Astrocyte (in vitro differentiated cells and primary cell): ENCODE measurements around the gene BMPER. TPM values are rescaled to one million over a fixed set of nuclear protein-coding genes. Genes with fewer than 3 reads are reported as not detected.
"Not testable (repeated sequence)": the region's sequence is repeated elsewhere in the genome, so short reads cannot be mapped to it uniquely, and the experiment has no call there.

ENCODE experiments used
- DNase-seq: peaks from one replicate; pipeline ENCODE4 v3.0.0-alpha.2; 2010; ENCODE audit warnings: low read depth
- FAIRE-seq: peaks from 2 replicates; lab custom pipeline; 2011; peaks lifted over from hg19 to GRCh38; lab: Jason Lieb, UNC
- H2AFZ ChIP-seq: 2 replicates; pipeline ENCODE4 v1.6.0; 2012; ENCODE audit warnings: low read depth, low read length, inconsistent platforms
- H3K27ac ChIP-seq: 2 replicates; pipeline ENCODE4 v1.5.1; 2011; ENCODE audit warnings: low read depth, low read length, inconsistent platforms
- H3K27me3 ChIP-seq: 2 replicates; pipeline ENCODE4 v1.6.0; 2011; ENCODE audit warnings: low read length, inconsistent platforms; ENCODE audit not compliant: insufficient read depth
- H3K36me3 ChIP-seq: 2 replicates; pipeline ENCODE4 v1.5.1; 2011; ENCODE audit warnings: low read length, inconsistent platforms; ENCODE audit not compliant: insufficient read depth
- H3K4me1 ChIP-seq: 2 replicates; pipeline ENCODE4 v1.5.1; 2011; ENCODE audit warnings: low read length, inconsistent platforms; ENCODE audit not compliant: insufficient read depth
- H3K4me2 ChIP-seq: 2 replicates; pipeline ENCODE4 v1.6.0; 2012; ENCODE audit warnings: low read length, inconsistent platforms
- H3K4me3 ChIP-seq: 2 replicates; pipeline ENCODE4 v1.5.1; 2011; ENCODE audit warnings: low read depth, mild to moderate bottlenecking, low read length, inconsistent platforms; ENCODE audit not compliant: insufficient read depth
- H3K79me2 ChIP-seq: 2 replicates; pipeline ENCODE4 v1.6.0; 2012; ENCODE audit warnings: mild to moderate bottlenecking, low read length, inconsistent platforms; ENCODE audit not compliant: insufficient read depth
- H3K9ac ChIP-seq: 2 replicates; pipeline ENCODE4 v1.6.0; 2012; ENCODE audit warnings: mild to moderate bottlenecking, low read length, inconsistent platforms
- H3K9me3 ChIP-seq: 2 replicates; pipeline ENCODE4 v1.5.1; 2012; ENCODE audit warnings: low read depth, mild to moderate bottlenecking, low read length, inconsistent platforms; ENCODE audit not compliant: insufficient read depth
- H4K20me1 ChIP-seq: 2 replicates; pipeline ENCODE4 v1.6.0; 2012; ENCODE audit warnings: low read length, inconsistent platforms; ENCODE audit not compliant: insufficient read depth
- H3K27ac Mint-ChIP-seq: one replicate; pipeline ENCODE4 v1.8.0; 2021; ENCODE audit warnings: mild to moderate bottlenecking, mixed read lengths; ENCODE audit not compliant: unreplicated experiment
- H3K27me3 Mint-ChIP-seq: one replicate; pipeline ENCODE4 v1.8.0; 2021; ENCODE audit warnings: low read depth, mixed read lengths; ENCODE audit not compliant: unreplicated experiment
- H3K36me3 Mint-ChIP-seq: one replicate; pipeline ENCODE4 v1.8.0; 2021; ENCODE audit warnings: low read depth, mixed read lengths; ENCODE audit not compliant: unreplicated experiment
- H3K4me1 Mint-ChIP-seq: one replicate; pipeline ENCODE4 v1.8.0; 2021; ENCODE audit warnings: low read depth, mixed read lengths; ENCODE audit not compliant: unreplicated experiment
- H3K4me3 Mint-ChIP-seq: one replicate; pipeline ENCODE4 v1.8.0; 2021; ENCODE audit warnings: mild to moderate bottlenecking, moderate library complexity, mixed read lengths; ENCODE audit not compliant: unreplicated experiment
- H3K9me3 Mint-ChIP-seq: one replicate; pipeline ENCODE4 v1.8.0; 2021; ENCODE audit warnings: mild to moderate bottlenecking, mixed read lengths; ENCODE audit not compliant: unreplicated experiment
- EZH2 ChIP-seq: IDR thresholded peaks from 2 replicates; pipeline ENCODE4 v1.6.1; 2012; ENCODE audit warnings: mild to moderate bottlenecking, low read length, inconsistent platforms; ENCODE audit not compliant: insufficient read depth
- total RNA-seq: library from RNA; stranded (reverse); gene quantifications from 2 replicates; pipeline ENCODE4 v1.2.1, GENCODE V29; 2021
- TF ChIP-seq, protein P1 (sequence below): IDR thresholded peaks from 2 replicates; pipeline ENCODE4 v1.5.1; 2011; ENCODE audit warnings: low read depth, mild to moderate bottlenecking, inconsistent platforms, low read length, moderate library complexity; ENCODE audit not compliant: insufficient read depth

BMPER gene
- total RNA-seq, 1 donor from 2014 or later, result 4.4 TPM

- H3K9me3 ChIP-seq, result no peaks in the 10 kb centered on the region
- Mint-ChIP-seq H3K4me3 (no peak overlapping the region), H3K27ac (no peak overlapping the region), H3K36me3 (no peaks in the 10 kb centered on the region), H3K4me1 (peaks cover 2% of the 10 kb centered on the region), H3K9me3 (no peaks in the 10 kb centered on the region), H3K27me3 (peaks cover 1% of the 10 kb centered on the region)
- DNase-seq (no peak), FAIRE-seq (no peak)
- peaks cover 6% of the 10 kb centered on the region for H3K4me1 ChIP-seq
- no peak for TF ChIP-seq EZH2
- TF ChIP-seq, protein P1, sequence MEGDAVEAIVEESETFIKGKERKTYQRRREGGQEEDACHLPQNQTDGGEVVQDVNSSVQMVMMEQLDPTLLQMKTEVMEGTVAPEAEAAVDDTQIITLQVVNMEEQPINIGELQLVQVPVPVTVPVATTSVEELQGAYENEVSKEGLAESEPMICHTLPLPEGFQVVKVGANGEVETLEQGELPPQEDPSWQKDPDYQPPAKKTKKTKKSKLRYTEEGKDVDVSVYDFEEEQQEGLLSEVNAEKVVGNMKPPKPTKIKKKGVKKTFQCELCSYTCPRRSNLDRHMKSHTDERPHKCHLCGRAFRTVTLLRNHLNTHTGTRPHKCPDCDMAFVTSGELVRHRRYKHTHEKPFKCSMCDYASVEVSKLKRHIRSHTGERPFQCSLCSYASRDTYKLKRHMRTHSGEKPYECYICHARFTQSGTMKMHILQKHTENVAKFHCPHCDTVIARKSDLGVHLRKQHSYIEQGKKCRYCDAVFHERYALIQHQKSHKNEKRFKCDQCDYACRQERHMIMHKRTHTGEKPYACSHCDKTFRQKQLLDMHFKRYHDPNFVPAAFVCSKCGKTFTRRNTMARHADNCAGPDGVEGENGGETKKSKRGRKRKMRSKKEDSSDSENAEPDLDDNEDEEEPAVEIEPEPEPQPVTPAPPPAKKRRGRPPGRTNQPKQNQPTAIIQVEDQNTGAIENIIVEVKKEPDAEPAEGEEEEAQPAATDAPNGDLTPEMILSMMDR, result no peak
- no peak overlapping the region for H3K9ac ChIP-seq
- no peak overlapping the region for H2AFZ ChIP-seq
- no peaks in the 10 kb centered on the region for H3K36me3 ChIP-seq
- no peaks in the 10 kb centered on the region for H4K20me1 ChIP-seq
- no peaks in the 10 kb centered on the region for H3K27me3 ChIP-seq
- H3K4me3 ChIP-seq, result no peak overlapping the region
- no peak overlapping the region for H3K4me2 ChIP-seq
- no peaks in the 10 kb centered on the region for H3K79me2 ChIP-seq
- no peak overlapping the region for H3K27ac ChIP-seq
Measured at GRCh38 chr7:34165466-34165865, 260.1 kb downstream of the BMPER start.

DNA sequence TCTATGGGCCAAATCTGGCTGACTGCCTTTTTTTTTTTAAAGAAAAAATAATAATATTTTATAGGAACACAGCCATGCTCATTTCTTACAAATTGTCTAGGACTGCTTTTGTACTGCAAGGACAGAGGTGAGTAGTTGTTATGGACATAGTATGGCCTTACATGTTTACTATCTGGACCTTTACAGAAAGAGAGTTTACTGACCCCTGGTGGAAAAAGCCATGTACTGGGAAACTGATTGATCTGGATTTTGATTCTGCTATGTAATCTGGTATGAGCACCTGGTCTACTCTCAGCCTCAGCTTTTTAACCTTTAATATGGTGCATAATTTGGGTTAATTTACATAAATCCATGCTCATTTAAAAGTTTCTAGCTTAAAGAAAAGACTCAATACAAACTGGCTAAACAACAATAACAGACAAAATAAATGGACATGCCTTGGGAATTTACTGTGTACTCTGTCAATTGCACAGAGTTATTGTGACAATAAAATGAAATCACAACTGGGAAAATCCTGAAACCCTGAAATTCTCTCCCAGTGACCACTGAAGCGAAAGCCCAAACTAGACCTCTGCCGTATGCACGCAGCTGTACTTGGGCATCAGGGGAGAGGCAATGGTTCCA, 260.7 kb downstream of the BMPER start:
- H3K4me1 Mint-ChIP-seq, result no peaks in the 10 kb centered on the region
- H3K4me1 ChIP-seq, result peaks cover 6% of the 10 kb centered on the region
- H3K79me2 ChIP-seq, result no peaks in the 10 kb centered on the region
- H3K27ac ChIP-seq, result no peak overlapping the region
- H3K36me3 ChIP-seq, result no peaks in the 10 kb centered on the region
- no peak overlapping the region for H3K27ac Mint-ChIP-seq
- no peaks in the 10 kb centered on the region for H3K27me3 ChIP-seq
- TF ChIP-seq, protein P1, result peak; percentile 66
- TF ChIP-seq EZH2, result no peak
- DNase-seq (peak; percentile 15), FAIRE-seq (peak; percentile 66)
- no peaks in the 10 kb centered on the region for H3K9me3 Mint-ChIP-seq
- H3K9me3 ChIP-seq, result no peaks in the 10 kb centered on the region
- H3K4me2 ChIP-seq, result no peak overlapping the region
- H4K20me1 ChIP-seq, result no peaks in the 10 kb centered on the region
- H3K9ac ChIP-seq, result no peak overlapping the region
- H3K4me3 ChIP-seq, result no peak overlapping the region
- H2AFZ ChIP-seq, result no peak overlapping the region
- H3K36me3 Mint-ChIP-seq, result no peaks in the 10 kb centered on the region
- peaks cover 1% of the 10 kb centered on the region for H3K27me3 Mint-ChIP-seq
- no peak overlapping the region for H3K4me3 Mint-ChIP-seq

- Histone ChIP-seq H3K9ac (no peak overlapping the region), H3K79me2 (no peaks in the 10 kb centered on the region), H4K20me1 (no peaks in the 10 kb centered on the region), H3K36me3 (no peaks in the 10 kb centered on the region), H2AFZ (no peak overlapping the region), H3K27ac (no peak overlapping the region), H3K4me2 (no peak overlapping the region), H3K9me3 (no peaks in the 10 kb centered on the region), H3K27me3 (no peaks in the 10 kb centered on the region), H3K4me3 (no peak overlapping the region), H3K4me1 (no peaks in the 10 kb centered on the region)
- Mint-ChIP-seq H3K4me3 (no peak overlapping the region), H3K36me3 (no peaks in the 10 kb centered on the region), H3K4me1 (no peaks in the 10 kb centered on the region), H3K9me3 (no peaks in the 10 kb centered on the region), H3K27ac (no peak overlapping the region), H3K27me3 (peaks cover 1% of the 10 kb centered on the region)
- TF ChIP-seq, protein P1, result no peak
- TF ChIP-seq EZH2, result no peak
- DNase-seq, result no peak
- no peak for FAIRE-seq
Measured at GRCh38 chr7:34168013-34168412, 262.7 kb downstream of the BMPER start.

- H3K4me1 Mint-ChIP-seq, H3K27me3 ChIP-seq, H3K9me3 ChIP-seq, H3K4me1 ChIP-seq, H3K27ac Mint-ChIP-seq, DNase-seq, H3K36me3 Mint-ChIP-seq, H3K36me3 ChIP-seq, FAIRE-seq, H3K27me3 Mint-ChIP-seq, H3K27ac ChIP-seq, H3K9me3 Mint-ChIP-seq, H3K79me2 ChIP-seq, H2AFZ ChIP-seq, H4K20me1 ChIP-seq, H3K4me3 ChIP-seq, H3K4me3 Mint-ChIP-seq, H3K4me2 ChIP-seq, H3K9ac ChIP-seq: not testable (repeated sequence)
Measured at GRCh38 chr7:34174688-34175616, 269.6 kb downstream of the BMPER start.
